HEK293 (cell line): ENCODE results near the gene CCDC85C.

ENCODE experiments used
- CTCF ChIP-seq: fragments of 450-650 bp; formaldehyde crosslinking; IDR thresholded peaks from 2 replicates; pipeline ENCODE4 v1.5.1; 2016; ENCODE audit warnings: missing biosample characterization, missing genetic modification characterization
- PRDM1 ChIP-seq: fragments of 450-650 bp; formaldehyde crosslinking; IDR thresholded peaks from 2 replicates; pipeline ENCODE4; 2016; ENCODE audit warnings: missing biosample characterization, missing genetic modification characterization
- SP2 ChIP-seq: fragments of 450-650 bp; formaldehyde crosslinking; IDR thresholded peaks from 2 replicates; pipeline ENCODE4 v1.5.1; 2016; ENCODE audit warnings: missing biosample characterization, missing genetic modification characterization
- YY1 ChIP-seq: fragments of 450-650 bp; formaldehyde crosslinking; IDR thresholded peaks from 2 replicates; pipeline ENCODE4 v1.5.1; 2018; ENCODE audit warnings: missing biosample characterization, missing genetic modification characterization
- ZNF133 ChIP-seq: fragments of 450-650 bp; formaldehyde crosslinking; IDR thresholded peaks from 2 replicates; pipeline ENCODE4 v1.5.1; 2016; ENCODE audit warnings: missing biosample characterization, missing genetic modification characterization
- ZNF2 ChIP-seq: fragments of 450-650 bp; formaldehyde crosslinking; IDR thresholded peaks from 2 replicates; pipeline ENCODE4 v1.5.1; 2016; ENCODE audit warnings: missing biosample characterization, missing genetic modification characterization
- ZNF354C ChIP-seq: fragments of 450-650 bp; formaldehyde crosslinking; IDR thresholded peaks from 2 replicates; pipeline ENCODE4 v1.5.1; 2016; ENCODE audit warnings: missing biosample characterization, missing genetic modification characterization, low read depth, borderline replicate concordance
- ZNF629 ChIP-seq: fragments of 450-650 bp; formaldehyde crosslinking; IDR thresholded peaks from 2 replicates; pipeline ENCODE4 v1.5.1; 2017; ENCODE audit warnings: missing biosample characterization, missing genetic modification characterization

GRCh38 chr14:99475179-99475578 lies 128.8 kb downstream of the CCDC85C start:
- TF ChIP-seq CTCF (tag by site-specific recombination) = no peak
- no peak for TF ChIP-seq SP2 (tag by site-specific recombination)
- TF ChIP-seq ZNF629 (tag by site-specific recombination) = no peak
- no peak for TF ChIP-seq ZNF2
- TF ChIP-seq ZNF133 (tag by site-specific recombination) = no peak
- TF ChIP-seq PRDM1 (tag by site-specific recombination) = no peak
- TF ChIP-seq YY1 = no peak
- TF ChIP-seq ZNF354C (tag by site-specific recombination) = no peak
